ENCODE measurements around the gene ATP1B2. TPM values are rescaled to one million over a fixed set of nuclear protein-coding genes. Genes with fewer than 3 reads are reported as not detected.

Gene ATP1B2
- total and polyA plus RNA-seq, 10 donors, result 0.26 to 10.1 (median 4.2) TPM

GRCh38 chr17:7695586-7695985, 44.9 kb downstream of the ATP1B2 start:
- Histone ChIP-seq H3K4me1 (no peaks in the 10 kb centered on the region), H3K4me3 (no peak overlapping the region), H3K36me3 (peaks cover 0 to 95% (median 13%) of the 10 kb centered on the region in 6 donors), H3K27me3 (replicated peaks in 1 of 7) (no peaks in the 10 kb centered on the region), H3K9me3 (no peaks in the 10 kb centered on the region), H3K27ac (no peak overlapping the region)
- intact Hi-C loops (cut with DNase I; ENCODE audit: low total_unique reads), result no loop called here
- no peak for DNase-seq
- TF ChIP-seq POLR2AphosphoS5 (IDR thresholded peaks at IDR 0.05) (no peak), CTCF (IDR thresholded peaks at IDR 0.05 in 8 of 11, conservative IDR thresholded peaks at IDR 0.05 in 3 of 11) (no peak), POLR2A (IDR thresholded peaks at IDR 0.05) (no peak)
- 94 to 99% (median 97%) methylated on average over 10 of the region's 10 CpGs for WGBS, 5 donors

- Histone ChIP-seq H3K27me3 (replicated peaks in 1 of 7) (peaks cover 0 to 11% (median 0%) of the 10 kb centered on the region in 7 donors), H3K4me3 (no peak overlapping the region), H3K36me3 (peaks cover 0 to 95% (median 29%) of the 10 kb centered on the region in 6 donors), H3K4me1 (peaks cover 0 to 16% (median 0%) of the 10 kb centered on the region in 6 donors), H3K9me3 (no peaks in the 10 kb centered on the region), H3K27ac (no peak overlapping the region)
- WGBS, 5 donors, result 93 to 100% (median 95%) methylated on average over 4 of the region's 4 CpGs
- no peak for DNase-seq
- intact Hi-C loops (cut with DNase I; ENCODE audit: low total_unique reads), result no loop called here
- TF ChIP-seq CTCF (IDR thresholded peaks at IDR 0.05 in 8 of 11, conservative IDR thresholded peaks at IDR 0.05 in 3 of 11), result no peak
- no peak for TF ChIP-seq POLR2AphosphoS5 (IDR thresholded peaks at IDR 0.05)
- no peak for TF ChIP-seq POLR2A (IDR thresholded peaks at IDR 0.05)
These were observed 47.3 kb downstream of the ATP1B2 start for GRCh38 chr17:7697828-7698588.

GRCh38 chr17:7700510-7700909, 49.8 kb downstream of the ATP1B2 start:
- peaks cover 0 to 79% (median 26%) of the 10 kb centered on the region in 6 donors for H3K36me3 ChIP-seq
- no peaks in the 10 kb centered on the region for H3K9me3 ChIP-seq
- intact Hi-C loops (cut with DNase I; ENCODE audit: low total_unique reads), result no loop called here
- TF ChIP-seq CTCF (IDR thresholded peaks at IDR 0.05 in 8 of 11, conservative IDR thresholded peaks at IDR 0.05 in 3 of 11) (no peak), POLR2A (IDR thresholded peaks at IDR 0.05) (no peak)
- 93 to 98% (median 97%) methylated on average over 7 of the region's 7 CpGs for WGBS, 5 donors
- H3K4me1 ChIP-seq, result peaks cover 7 to 32% (median 15%) of the 10 kb centered on the region in 6 donors
- no peak for DNase-seq
- peaks cover 5 to 36% (median 18%) of the 10 kb centered on the region in 7 donors for H3K27me3 ChIP-seq (replicated peaks in 1 of 7)
- H3K27ac ChIP-seq, result no peak overlapping the region
- H3K4me3 ChIP-seq, result no peak overlapping the region

GRCh38 chr17:7701681-7702080, 51.0 kb downstream of the ATP1B2 start:
- intact Hi-C loops (cut with DNase I; ENCODE audit: low total_unique reads), result no loop called here

More at GRCh38 chr17:7701681-7702080, 51.0 kb downstream of the ATP1B2 start:
- Histone ChIP-seq H3K4me1 (peaks cover 7 to 36% (median 18%) of the 10 kb centered on the region in 6 donors), H3K9me3 (no peaks in the 10 kb centered on the region), H3K36me3 (peaks cover 0 to 67% (median 23%) of the 10 kb centered on the region in 6 donors), H3K27me3 (replicated peaks in 1 of 7) (peaks cover 5 to 48% (median 27%) of the 10 kb centered on the region in 7 donors), H3K4me3 (no peak overlapping the region), H3K27ac (peak overlapping the region in 1 of 8 donors; percentile 11)
- TF ChIP-seq CTCF (IDR thresholded peaks at IDR 0.05 in 8 of 11, conservative IDR thresholded peaks at IDR 0.05 in 3 of 11) (no peak), POLR2AphosphoS5 (IDR thresholded peaks at IDR 0.05) (no peak), POLR2A (IDR thresholded peaks at IDR 0.05) (no peak)
- DNase-seq, result no peak
- WGBS, 5 donors, result 79 to 95% (median 84%) methylated on average over 14 of the region's 14 CpGs

All from spleen (tissue), 11 donors.